Spleen (tissue), 11 donors: Measurements from ENCODE around the gene RSL1D1. TPM values are rescaled to one million over a fixed set of nuclear protein-coding genes. Genes with fewer than 3 reads are reported as not detected.

Experiments used
- DNase-seq: peaks from one replicate; pipeline ENCODE4 v3.0.0-alpha.2; 2020
- H3K27ac ChIP-seq, 8 donors: fragments of 200-600 bp; sonication (generic) in 7 of 8; 1 replicate in 4 of 8; 2 replicates in 4 of 8; pipeline versions ENCODE4 v1.5.0 to v1.8.0; 2016 to 2021; ENCODE audit warnings: inconsistent platforms in 4 of 8, mild to moderate bottlenecking in 4 of 8, moderate library complexity in 1 of 8
- H3K27me3 ChIP-seq, 7 donors: fragments of 200-600 bp; sonication (generic) in 6 of 7; replicated peaks in 1 of 7; 1 replicate in 4 of 7; 2 replicates in 3 of 7; pipeline versions ENCODE4 v1.5.0 to v1.8.0; 2016 to 2021; ENCODE audit warnings: inconsistent platforms in 3 of 7, mild to moderate bottlenecking in 1 of 7
- H3K36me3 ChIP-seq, 6 donors: fragments of 200-600 bp; sonication (generic) in 5 of 6; 1 replicate in 4 of 6; 2 replicates in 2 of 6; pipeline versions ENCODE4 v1.5.0 to v1.8.0; 2016 to 2021; ENCODE audit warnings: inconsistent platforms in 2 of 6
- H3K4me1 ChIP-seq, 6 donors: fragments of 200-600 bp; sonication (generic) in 5 of 6; 1 replicate in 3 of 6; 2 replicates in 3 of 6; pipeline versions ENCODE4 v1.5.0 to v1.8.0; 2016 to 2021; ENCODE audit warnings: inconsistent platforms in 3 of 6
- H3K4me3 ChIP-seq, 8 donors: fragments of 200-600 bp; sonication (generic) in 7 of 8; 1 replicate in 4 of 8; 2 replicates in 4 of 8; pipeline versions ENCODE4 v1.5.0 to v1.8.0; 2016 to 2021; ENCODE audit warnings: inconsistent platforms in 4 of 8, mild to moderate bottlenecking in 4 of 8, moderate library complexity in 2 of 8
- H3K9me3 ChIP-seq, 8 donors: fragments of 200-600 bp; sonication (generic) in 7 of 8; 1 replicate in 4 of 8; 2 replicates in 4 of 8; pipeline versions ENCODE4 v1.5.0 to v1.8.0; 2016 to 2021; ENCODE audit warnings: inconsistent platforms in 4 of 8
- CTCF ChIP-seq, 11 experiments: fragments of 200-600 bp in 7 of 11; fragments of 450-650 bp in 4 of 11; sonication (generic) in 4 of 11; IDR thresholded peaks in 8 of 11; conservative IDR thresholded peaks in 3 of 11; 1 replicate in 7 of 11; 2 replicates in 4 of 11; pipeline versions ENCODE4 v1.4.0 to v1.8.0; 2016 to 2021; ENCODE audit warnings: antibody characterized with exemption in 11 of 11, inconsistent platforms in 4 of 11, mild to moderate bottlenecking in 1 of 11
- POLR2A ChIP-seq, 3 donors: fragments of 450-650 bp; IDR thresholded peaks; one replicate each; pipeline ENCODE4 v1.5.1; 2017; ENCODE audit warnings: antibody characterized with exemption in 3 of 3, mild to moderate bottlenecking in 1 of 3
- POLR2AphosphoS5 ChIP-seq, 3 donors: sonication (generic); formaldehyde crosslinking; IDR thresholded peaks; one replicate each; pipeline ENCODE4 v1.5.1; 2017; ENCODE audit warnings: antibody characterized with exemption in 3 of 3
- WGBS, 5 donors: extraction: QIAGEN DNeasy Blood & Tissue Kit in 3 of 5; methylation state at CpG; one replicate each; pipeline versions ENCODE4 v1.1.5 to v1.1.7; 2013 to 2018; 5-methylcytosine and 5-hydroxymethylcytosine counted together
- intact Hi-C: fragments of 100-400 bp; cut with DNase I; formaldehyde crosslinking; loops from one replicate; pipeline ENCODE4 v1.15.0; 2023; ENCODE audit warnings: low total_unique reads
- polyA plus RNA-seq, 3 donors: library from polyadenylated mRNA; stranded (reverse); fragments of 200-250 nt; gene quantifications; one replicate each; pipeline ENCODE4 v1.2.1, GENCODE V29; 2013
- total RNA-seq, 7 donors: library from RNA; depleted of rRNA in 3 of 7; stranded (reverse); fragments of >200 nt in 3 of 7; fragmentation: NEBNext Ultra II Directional in 4 of 7; extraction: Animal tissue kit (Norgen Biotek cat#: 25700) in 4 of 7; gene quantifications; one replicate each; pipeline versions ENCODE4 v1.1.0 to v1.2.1, GENCODE V29; 2016 to 2021
- donor health status: healthy with polysubstance abuse.
- donor health status: DM: no; HTN: no; CAD: no; lungs with moderate emphysema.
- donor health status: DM: no; HTN: no; CAD: no.
- donor health status: Bipolar disorder and iron deficiency.
- donor health status: healthy.
- donor health status: DM: no; HTN: no; CAD: no.
- donor health status: DM: yes; HTN: yes; CAD: no.

RSL1D1 gene
- total and polyA plus RNA-seq, 10 donors: 75.6 to 135 (median 112) TPM

GRCh38 chr16:11893571-11893970 lies 42.2 kb upstream of the RSL1D1 start:
- H3K36me3 ChIP-seq: peaks cover 0 to 96% (median 61%) of the 10 kb centered on the region in 6 donors
- intact Hi-C loops: no loop called here
- peaks cover 0 to 32% (median 7%) of the 10 kb centered on the region in 6 donors for H3K4me1 ChIP-seq
- 81 to 95% (median 87%) methylated on average over 2 of the region's 2 CpGs for WGBS, 5 donors
- H3K9me3 ChIP-seq: no peaks in the 10 kb centered on the region
- H3K27me3 ChIP-seq: no peaks in the 10 kb centered on the region
- H3K4me3 ChIP-seq: no peak overlapping the region
- TF ChIP-seq CTCF (IDR thresholded peaks at IDR 0.05 in 8 of 11, conservative IDR thresholded peaks at IDR 0.05 in 3 of 11) (no peak), POLR2AphosphoS5 (IDR thresholded peaks at IDR 0.05) (no peak), POLR2A (IDR thresholded peaks at IDR 0.05) (no peak)
- DNase-seq: no peak
- no peak overlapping the region for H3K27ac ChIP-seq

DNA sequence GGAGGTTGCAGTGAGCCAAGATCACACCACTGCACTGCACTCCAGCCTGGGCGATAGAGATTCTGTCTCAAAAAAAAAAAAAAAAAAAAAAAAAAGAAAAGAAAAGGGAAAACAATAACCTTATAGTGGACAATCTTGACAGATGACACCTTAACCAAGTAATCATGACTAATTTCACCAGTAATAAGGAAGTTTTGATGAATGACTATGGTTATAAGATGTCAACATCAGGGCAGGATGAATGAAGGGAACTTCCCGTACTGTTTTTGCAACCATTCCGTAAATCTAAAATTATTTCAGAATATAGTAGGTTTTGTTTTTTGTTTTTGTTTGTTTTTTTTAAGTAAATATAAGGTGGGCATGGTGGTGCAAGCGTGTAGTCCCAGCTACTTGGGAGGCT lies 41.4 kb upstream of the RSL1D1 start:
- H3K36me3 ChIP-seq: peaks cover 0 to 100% (median 68%) of the 10 kb centered on the region in 6 donors
- no peak overlapping the region for H3K4me3 ChIP-seq
- peaks cover 0 to 24% (median 7%) of the 10 kb centered on the region in 6 donors for H3K4me1 ChIP-seq
- intact Hi-C loops: no loop called here
- H3K9me3 ChIP-seq: no peaks in the 10 kb centered on the region
- DNase-seq: no peak
- 65 to 84% (median 82%) methylated on average over 4 of the region's 4 CpGs for WGBS, 5 donors
- TF ChIP-seq POLR2AphosphoS5 (IDR thresholded peaks at IDR 0.05): no peak
- no peak for TF ChIP-seq CTCF (IDR thresholded peaks at IDR 0.05 in 8 of 11, conservative IDR thresholded peaks at IDR 0.05 in 3 of 11)
- TF ChIP-seq POLR2A (IDR thresholded peaks at IDR 0.05): no peak
- H3K27me3 ChIP-seq: no peaks in the 10 kb centered on the region
- no peak overlapping the region for H3K27ac ChIP-seq

DNA sequence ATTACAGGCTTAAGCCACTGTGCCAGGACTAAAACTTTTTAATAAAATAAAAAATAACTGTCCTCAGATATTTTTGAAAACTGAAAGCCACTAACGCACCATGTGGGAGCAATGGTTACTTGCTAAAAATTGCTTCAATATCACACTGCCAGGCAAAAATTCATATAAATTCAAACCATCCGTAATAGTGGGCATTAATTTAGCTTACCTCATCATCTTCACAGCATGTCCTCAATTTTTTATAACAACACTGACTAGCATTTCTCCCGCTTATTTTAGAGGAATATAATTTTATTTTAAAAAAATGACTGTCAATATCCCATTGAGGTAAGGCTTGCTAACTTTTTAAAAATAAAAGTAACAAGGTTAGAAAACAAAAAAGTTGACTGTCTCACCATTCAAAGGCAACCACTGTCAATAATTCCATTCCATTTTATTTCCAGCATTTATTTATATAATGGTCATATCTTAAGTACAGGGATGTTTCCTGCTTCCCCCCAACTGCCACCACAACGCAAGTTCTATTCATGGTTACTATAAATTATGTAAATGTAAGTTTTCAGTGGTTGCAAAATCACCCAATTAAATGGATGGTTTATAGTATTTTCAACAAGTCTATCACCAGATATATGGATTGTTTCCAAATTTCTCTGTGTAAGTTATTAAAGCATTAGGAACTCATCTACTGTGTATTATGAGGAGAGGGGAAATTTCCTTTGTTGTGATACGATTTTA lies 39.1 kb upstream of the RSL1D1 start:
- no peak overlapping the region for H3K27ac ChIP-seq
- no peaks in the 10 kb centered on the region for H3K27me3 ChIP-seq
- peaks cover 0 to under 1% (median 0%) of the 10 kb centered on the region in 6 donors for H3K4me1 ChIP-seq
- DNase-seq: no peak
- intact Hi-C loops: no loop called here
- whole genome bisulfite sequencing, 5 donors: 72 to 85% (median 77%) methylated on average over 5 of the region's 5 CpGs
- TF ChIP-seq POLR2AphosphoS5 (IDR thresholded peaks at IDR 0.05): no peak
- no peak for TF ChIP-seq CTCF (IDR thresholded peaks at IDR 0.05 in 8 of 11, conservative IDR thresholded peaks at IDR 0.05 in 3 of 11)
- TF ChIP-seq POLR2A (IDR thresholded peaks at IDR 0.05): no peak
- no peak overlapping the region for H3K4me3 ChIP-seq
- H3K36me3 ChIP-seq: peaks cover 0 to 100% (median 80%) of the 10 kb centered on the region in 6 donors
- no peaks in the 10 kb centered on the region for H3K9me3 ChIP-seq

GRCh38 chr16:11886881-11887280 lies 35.5 kb upstream of the RSL1D1 start:
- H3K27me3 ChIP-seq: no peaks in the 10 kb centered on the region
- H3K4me3 ChIP-seq: no peak overlapping the region
- no peak overlapping the region for H3K27ac ChIP-seq
- no peaks in the 10 kb centered on the region for H3K9me3 ChIP-seq
- TF ChIP-seq POLR2A (IDR thresholded peaks at IDR 0.05) (no peak), POLR2AphosphoS5 (IDR thresholded peaks at IDR 0.05) (no peak), CTCF (IDR thresholded peaks at IDR 0.05 in 8 of 11, conservative IDR thresholded peaks at IDR 0.05 in 3 of 11) (no peak)
- H3K36me3 ChIP-seq: peaks cover 3 to 100% (median 89%) of the 10 kb centered on the region in 6 donors
- intact Hi-C loops: no loop called here
- 89 to 93% (median 92%) methylated on average over 6 of the region's 6 CpGs for WGBS, 5 donors
- DNase-seq: no peak
- no peaks in the 10 kb centered on the region for H3K4me1 ChIP-seq
